GM13976 (cell line): ENCODE measurements around the gene MAP3K14.

Experiments
- DNase-seq: peaks from one replicate; pipeline ENCODE4 v3.0.0; 2012; ENCODE audit warnings: low spot score
- CTCF ChIP-seq: IDR thresholded peaks from 2 replicates; pipeline ENCODE4 v1.5.1; 2012; ENCODE audit warnings: borderline replicate concordance, mild to moderate bottlenecking; ENCODE audit not compliant: insufficient read depth; ENCODE audit errors: extremely low read depth, missing control alignments, control extremely low read depth
- in situ Hi-C: fragments of 300-500 bp; cut with MboI; formaldehyde crosslinking; loops from one replicate; pipeline ENCODE4 v1.12.0; 2022; ENCODE audit warnings: low sequenced_read_pairs, mixed read lengths, inconsistent platforms; ENCODE audit not compliant: unreplicated experiment

MAP3K14 gene

DNA sequence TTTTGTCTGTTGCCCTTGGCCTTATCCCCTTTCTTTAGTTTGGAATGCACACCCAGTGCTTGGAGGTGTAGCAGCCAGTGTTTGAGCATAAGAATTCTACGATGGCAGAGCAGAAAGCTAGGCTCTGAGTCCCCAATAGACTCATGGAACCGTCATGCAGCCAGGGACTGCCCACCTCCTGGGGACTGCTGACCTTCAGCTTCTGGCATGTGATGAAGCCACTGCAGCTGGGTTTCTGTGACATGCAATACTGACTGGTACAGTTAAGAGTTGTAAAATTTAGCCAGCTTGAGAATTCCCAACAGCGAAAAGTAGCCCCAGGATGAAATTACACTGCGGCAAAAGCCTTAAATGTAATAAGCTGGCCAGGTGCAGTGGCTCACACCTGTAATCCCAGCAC is 9.0 kb upstream of the MAP3K14 start:
- no peak for TF ChIP-seq CTCF
- in situ Hi-C loops: no loop called here
- no peak for DNase-seq

- DNase-seq: no peak
- in situ Hi-C loops: no loop called here
- no peak for TF ChIP-seq CTCF
Measured at GRCh38 chr17:45324336-45324735, 7.5 kb upstream of the MAP3K14 start.

DNA sequence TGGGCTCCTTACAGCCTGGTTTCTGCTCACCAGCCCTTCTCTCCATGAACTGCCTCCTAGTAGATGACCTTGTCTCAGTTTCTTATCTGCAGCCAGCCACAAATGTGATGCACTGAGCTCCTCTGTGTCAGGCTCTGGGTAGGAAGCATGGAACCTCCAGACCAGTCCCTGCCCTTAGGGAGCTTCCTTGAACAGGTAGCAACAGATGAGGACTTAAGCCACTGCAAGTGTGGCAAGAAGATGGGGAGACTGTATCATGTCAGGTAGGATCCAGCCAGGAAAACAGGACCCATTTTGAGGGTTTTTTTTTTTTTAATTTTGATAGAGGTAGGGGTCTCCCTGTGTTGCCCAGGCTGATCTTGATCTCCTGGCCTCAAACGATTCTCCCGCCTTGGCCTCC is 5.3 kb upstream of the MAP3K14 start:
- no peak for DNase-seq
- in situ Hi-C loops: no loop called here
- TF ChIP-seq CTCF: no peak

- DNase-seq: no peak
- in situ Hi-C loops: no loop called here
- TF ChIP-seq CTCF: no peak
Measured at GRCh38 chr17:45320931-45321461, 4.2 kb upstream of the MAP3K14 start.

GRCh38 chr17:45320349-45320930 is 3.6 kb upstream of the MAP3K14 start:
- no peak for DNase-seq
- in situ Hi-C loops: no loop called here
- TF ChIP-seq CTCF: no peak

DNA sequence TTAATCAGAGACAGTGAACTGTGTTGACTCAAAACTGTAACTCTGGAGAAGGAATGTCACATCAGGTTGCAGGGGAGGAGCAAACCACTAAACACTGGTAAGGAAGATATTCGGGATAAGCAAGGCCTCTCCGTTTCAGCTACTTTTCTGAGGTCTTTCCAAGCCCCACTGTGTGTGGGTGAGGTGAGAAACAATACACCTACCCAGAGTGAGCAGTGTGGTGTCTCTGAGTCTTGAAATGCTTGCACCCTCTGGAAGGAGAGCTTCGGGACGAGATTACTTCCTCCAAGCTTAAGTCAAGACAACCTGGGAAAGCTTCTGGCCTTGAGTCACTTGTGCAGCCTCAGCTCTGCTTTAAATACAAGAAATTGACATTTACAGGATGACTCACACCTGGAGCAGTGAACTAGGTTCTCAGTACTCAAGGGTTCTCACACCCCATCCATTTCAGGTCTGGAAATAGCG is 2.5 kb upstream of the MAP3K14 start:
- no peak for DNase-seq

More for the DNA sequence above, 2.5 kb upstream of the MAP3K14 start:
- TF ChIP-seq CTCF: no peak
- in situ Hi-C loops: no loop called here
